DND-41 (cell line): ENCODE results near the gene ARHGEF2.

Source experiments
- EZH2 ChIP-seq: IDR thresholded peaks from 3 replicates; pipeline ENCODE4 v1.6.1; 2012; ENCODE audit warnings: borderline replicate concordance, low read depth, mild to moderate bottlenecking, moderate library complexity, low read length, inconsistent platforms; ENCODE audit not compliant: severe bottlenecking
- TF ChIP-seq, protein P1 (sequence below): IDR thresholded peaks from 2 replicates; pipeline ENCODE4 v1.5.1; 2012; ENCODE audit warnings: borderline replicate concordance, low read length, moderate library complexity, mild to moderate bottlenecking; ENCODE audit not compliant: poor library complexity, severe bottlenecking; ENCODE audit errors: extremely low read depth

DNA sequence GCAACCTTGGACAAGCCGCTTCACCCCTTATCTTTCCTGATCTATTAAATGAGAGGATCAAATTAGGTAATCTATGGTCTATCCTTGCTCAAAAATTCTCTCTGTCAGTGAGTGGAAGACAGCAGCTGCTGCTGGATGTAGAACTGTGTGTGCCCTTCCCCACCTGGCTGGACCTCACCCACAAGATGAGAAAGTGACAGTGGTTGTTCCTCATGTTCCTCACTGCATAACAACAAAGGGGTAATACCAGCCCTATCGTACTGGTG lies 25.5 kb upstream of the ARHGEF2 start:
- TF ChIP-seq, protein P1, sequence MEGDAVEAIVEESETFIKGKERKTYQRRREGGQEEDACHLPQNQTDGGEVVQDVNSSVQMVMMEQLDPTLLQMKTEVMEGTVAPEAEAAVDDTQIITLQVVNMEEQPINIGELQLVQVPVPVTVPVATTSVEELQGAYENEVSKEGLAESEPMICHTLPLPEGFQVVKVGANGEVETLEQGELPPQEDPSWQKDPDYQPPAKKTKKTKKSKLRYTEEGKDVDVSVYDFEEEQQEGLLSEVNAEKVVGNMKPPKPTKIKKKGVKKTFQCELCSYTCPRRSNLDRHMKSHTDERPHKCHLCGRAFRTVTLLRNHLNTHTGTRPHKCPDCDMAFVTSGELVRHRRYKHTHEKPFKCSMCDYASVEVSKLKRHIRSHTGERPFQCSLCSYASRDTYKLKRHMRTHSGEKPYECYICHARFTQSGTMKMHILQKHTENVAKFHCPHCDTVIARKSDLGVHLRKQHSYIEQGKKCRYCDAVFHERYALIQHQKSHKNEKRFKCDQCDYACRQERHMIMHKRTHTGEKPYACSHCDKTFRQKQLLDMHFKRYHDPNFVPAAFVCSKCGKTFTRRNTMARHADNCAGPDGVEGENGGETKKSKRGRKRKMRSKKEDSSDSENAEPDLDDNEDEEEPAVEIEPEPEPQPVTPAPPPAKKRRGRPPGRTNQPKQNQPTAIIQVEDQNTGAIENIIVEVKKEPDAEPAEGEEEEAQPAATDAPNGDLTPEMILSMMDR: no peak
- no peak for TF ChIP-seq EZH2
